Neural cell (in vitro differentiated cells): ENCODE data around the gene CLEC2D. TPM values are rescaled to one million over a fixed set of nuclear protein-coding genes. Genes with fewer than 3 reads are reported as not detected.

Experiments
- H2AFZ ChIP-seq: fragments of 200-600, 300-800 bp; sonication (generic), shearing (Covaris generic); 2 replicates; pipeline ENCODE4 v1.6.0; 2014; ENCODE audit warnings: low read depth, mild to moderate bottlenecking, antibody characterized with exemption, low read length, moderate library complexity
- H3F3A ChIP-seq: fragments of 200-600 bp; shearing (Covaris generic); 2 replicates; pipeline ENCODE4 v1.6.1; 2016; ENCODE audit warnings: mild to moderate bottlenecking, moderate library complexity, mixed read lengths, antibody characterized with exemption, low read length; ENCODE audit not compliant: insufficient read depth, poor library complexity, severe bottlenecking
- H3K27ac ChIP-seq: fragments of 200-600, 300-800 bp; sonication (generic), shearing (Covaris generic); 2 replicates; pipeline ENCODE4 v1.5.1; 2014; ENCODE audit warnings: mild to moderate bottlenecking, low read length, moderate library complexity
- H3K27me3 ChIP-seq: fragments of 300-800, 200-600 bp; sonication (generic), shearing (Covaris generic); 2 replicates; pipeline ENCODE4 v1.6.0; 2014; ENCODE audit warnings: mild to moderate bottlenecking, low read depth, low read length, moderate library complexity; ENCODE audit not compliant: insufficient read depth
- H3K36me3 ChIP-seq: fragments of 300-800, 200-600 bp; sonication (generic), shearing (Covaris generic); 2 replicates; pipeline ENCODE4 v1.5.1; 2014; ENCODE audit warnings: mild to moderate bottlenecking, antibody characterized with exemption, low read length, moderate library complexity; ENCODE audit not compliant: insufficient read depth
- H3K4me2 ChIP-seq: fragments of 300-800, 200-600 bp; sonication (generic), shearing (Covaris generic); 2 replicates; pipeline ENCODE4 v1.6.0; 2014; ENCODE audit warnings: mild to moderate bottlenecking, low read length
- H3K4me3 ChIP-seq: fragments of 300-800, 200-600 bp; sonication (generic), shearing (Covaris generic); 2 replicates; pipeline ENCODE4 v1.5.1; 2014; ENCODE audit warnings: mild to moderate bottlenecking, low read length, moderate library complexity
- H3K79me2 ChIP-seq: fragments of 200-600 bp; shearing (Covaris generic); replicated peaks from 2 replicates; pipeline ENCODE4 v1.6.0; 2014; ENCODE audit warnings: mild to moderate bottlenecking, low read length, moderate library complexity; ENCODE audit not compliant: insufficient read depth
- H3K9ac ChIP-seq: fragments of 300-800, 200-600 bp; sonication (generic), shearing (Covaris generic); 2 replicates; pipeline ENCODE4 v1.6.1; 2016; ENCODE audit warnings: mild to moderate bottlenecking, low read length, mixed read lengths
- H3K9me2 ChIP-seq: fragments of 200-600 bp; shearing (Covaris generic); 2 replicates; pipeline ENCODE4 v1.6.1; 2016; ENCODE audit warnings: mild to moderate bottlenecking, low read length, mixed read lengths; ENCODE audit not compliant: insufficient read depth
- H3K9me3 ChIP-seq: fragments of 200-600, 300-800 bp; sonication (generic), shearing (Covaris generic); 2 replicates; pipeline ENCODE4 v1.6.1; 2016; ENCODE audit warnings: mild to moderate bottlenecking, mixed run types, low read length, moderate library complexity, mixed read lengths
- H4K20me1 ChIP-seq: fragments of 200-600 bp; shearing (Covaris generic); 2 replicates; pipeline ENCODE4 v1.6.1; 2016; ENCODE audit warnings: mild to moderate bottlenecking, mixed run types; ENCODE audit not compliant: insufficient read depth
- CTCF ChIP-seq: fragments of 450-650 bp; IDR thresholded peaks from 2 replicates; pipeline ENCODE4 v1.5.1; 2014; ENCODE audit warnings: antibody characterized with exemption, mild to moderate bottlenecking, moderate library complexity; ENCODE audit not compliant: poor library complexity, severe bottlenecking
- EP300 ChIP-seq: fragments of 450-650 bp; conservative IDR thresholded peaks from 2 replicates; pipeline ENCODE4 v1.6.1; 2014; ENCODE audit warnings: antibody characterized with exemption, mild to moderate bottlenecking, moderate library complexity; ENCODE audit not compliant: poor library complexity, severe bottlenecking
- EZH2 ChIP-seq: fragments of 200-600, 300-800 bp; shearing (Covaris generic), sonication (generic); IDR thresholded peaks from 2 replicates; pipeline ENCODE4 v1.6.1; 2014; ENCODE audit warnings: antibody characterized with exemption, low read length, borderline replicate concordance, mild to moderate bottlenecking; ENCODE audit not compliant: insufficient read depth, poor library complexity, severe bottlenecking
- MXI1 ChIP-seq: fragments of 450-650 bp; conservative IDR thresholded peaks from 2 replicates; pipeline ENCODE4 v1.6.1; 2014; ENCODE audit warnings: antibody characterized with exemption, mild to moderate bottlenecking; ENCODE audit not compliant: poor library complexity, severe bottlenecking
- POLR2AphosphoS5 ChIP-seq: IDR thresholded peaks from 2 replicates; pipeline ENCODE4 v1.6.1; 2012
- RAD21 ChIP-seq: fragments of 450-650 bp; conservative IDR thresholded peaks from 2 replicates; pipeline ENCODE4 v1.6.1; 2014; ENCODE audit warnings: antibody characterized with exemption, mild to moderate bottlenecking, moderate library complexity
- REST ChIP-seq: IDR thresholded peaks from 2 replicates; pipeline ENCODE4 v1.6.1; 2012; ENCODE audit warnings: borderline replicate concordance
- SMC3 ChIP-seq: fragments of 450-650 bp; conservative IDR thresholded peaks from 2 replicates; pipeline ENCODE4 v1.6.1; 2014; ENCODE audit warnings: antibody characterized with exemption, mild to moderate bottlenecking, moderate library complexity; ENCODE audit not compliant: poor library complexity
- TAF1 ChIP-seq: IDR thresholded peaks from 2 replicates; pipeline ENCODE4 v1.6.1; 2012; ENCODE audit warnings: low read depth
- polyA plus RNA-seq: library from polyadenylated mRNA; depleted of rRNA; stranded (reverse); fragments of >200 nt; gene quantifications from 2 replicates; pipeline ENCODE4 v1.2.3, GENCODE V29; 2014

CLEC2D gene
- polyA plus RNA-seq, 1 donor from 2014 or later = 2.6 TPM

- Histone ChIP-seq H3F3A (no peaks in the 10 kb centered on the region), H3K9me2 (no peaks in the 10 kb centered on the region), H2AFZ (no peak overlapping the region), H3K9ac (no peak overlapping the region), H3K27ac (no peak overlapping the region), H4K20me1 (no peaks in the 10 kb centered on the region), H3K9me3 (no peaks in the 10 kb centered on the region), H3K4me3 (no peak overlapping the region), H3K27me3 (no peaks in the 10 kb centered on the region), H3K79me2 (no peaks in the 10 kb centered on the region), H3K4me2 (no peak overlapping the region), H3K36me3 (no peaks in the 10 kb centered on the region)
- no peak for TF ChIP-seq POLR2AphosphoS5
- TF ChIP-seq TAF1 = no peak
- TF ChIP-seq RAD21 = no peak
- no peak for TF ChIP-seq REST
- TF ChIP-seq EZH2 = no peak
- no peak for TF ChIP-seq CTCF
- no peak for TF ChIP-seq EP300
These were observed 34.4 kb upstream of the CLEC2D start for GRCh38 chr12:9634969-9635754.

- no peaks in the 10 kb centered on the region for H4K20me1 ChIP-seq
- H3K4me2 ChIP-seq = no peak overlapping the region
- no peak overlapping the region for H2AFZ ChIP-seq
- no peak overlapping the region for H3K4me3 ChIP-seq
- no peak overlapping the region for H3K27ac ChIP-seq
- no peak for TF ChIP-seq EZH2
- TF ChIP-seq EP300 = no peak
- TF ChIP-seq MXI1 = no peak
- TF ChIP-seq POLR2AphosphoS5 = no peak
- no peak for TF ChIP-seq RAD21
- no peak for TF ChIP-seq SMC3
- no peak for TF ChIP-seq TAF1
- TF ChIP-seq CTCF = no peak
- TF ChIP-seq REST = no peak
- no peaks in the 10 kb centered on the region for H3K27me3 ChIP-seq
- H3K9me2 ChIP-seq = no peaks in the 10 kb centered on the region
- H3F3A ChIP-seq = no peaks in the 10 kb centered on the region
- no peaks in the 10 kb centered on the region for H3K79me2 ChIP-seq
- no peaks in the 10 kb centered on the region for H3K36me3 ChIP-seq
- no peaks in the 10 kb centered on the region for H3K9me3 ChIP-seq
- H3K9ac ChIP-seq = no peak overlapping the region
These were observed 33.2 kb upstream of the CLEC2D start for GRCh38 chr12:9636150-9636850.
